Suppressor macrophage (primary cell): ENCODE data around the gene PABPC1L.

Experiments used
- DNase-seq, 4 experiments: peaks; one replicate each; pipeline ENCODE4 v3.0.0-alpha.2; 2020 to 2022

PABPC1L gene

GRCh38 chr20:44900231-44900854 lies 9.5 kb upstream of the PABPC1L start:
- DNase-seq: no peak

GRCh38 chr20:44901974-44902373 lies 7.9 kb upstream of the PABPC1L start:
- DNase-seq: no peak

GRCh38 chr20:44904377-44904776 lies 5.5 kb upstream of the PABPC1L start:
- DNase-seq: no peak

- DNase-seq: no peak
These were observed 631 bp upstream of the PABPC1L start for GRCh38 chr20:44908987-44909871.

- no peak for DNase-seq
These were observed 916 bp downstream of the PABPC1L start for GRCh38 chr20:44910690-44911262.

GRCh38 chr20:44911264-44911921 lies 1.5 kb downstream of the PABPC1L start:
- peak; percentile 56 to 76 (median 68) for DNase-seq

- DNase-seq: no peak
These were observed 2.3 kb downstream of the PABPC1L start for GRCh38 chr20:44912189-44912588.

- DNase-seq: no peak
These were observed 5.1 kb downstream of the PABPC1L start for GRCh38 chr20:44914924-44915323.

- DNase-seq: no peak
These were observed 6.7 kb downstream of the PABPC1L start for GRCh38 chr20:44916586-44916985.

GRCh38 chr20:44917399-44917798 lies 7.5 kb downstream of the PABPC1L start:
- DNase-seq: no peak

- DNase-seq: no peak
These were observed 8.5 kb downstream of the PABPC1L start for GRCh38 chr20:44918342-44918741.

GRCh38 chr20:44918761-44919160 lies 8.9 kb downstream of the PABPC1L start:
- no peak for DNase-seq

GRCh38 chr20:44921447-44921846 lies 11.6 kb downstream of the PABPC1L start:
- no peak for DNase-seq

- DNase-seq: no peak
These were observed 14.7 kb downstream of the PABPC1L start for GRCh38 chr20:44924541-44924940.

- no peak for DNase-seq
These were observed 18.7 kb downstream of the PABPC1L start for GRCh38 chr20:44928595-44928994.

- DNase-seq: no peak
These were observed 20.8 kb downstream of the PABPC1L start for GRCh38 chr20:44930517-44931168.

- no peak for DNase-seq
These were observed 22.1 kb downstream of the PABPC1L start for GRCh38 chr20:44931911-44932310.

GRCh38 chr20:44932916-44933315 lies 23.1 kb downstream of the PABPC1L start:
- DNase-seq: no peak

GRCh38 chr20:44936510-44936909 lies 26.6 kb downstream of the PABPC1L start:
- no peak for DNase-seq

- DNase-seq: no peak
These were observed 28.8 kb downstream of the PABPC1L start for GRCh38 chr20:44938637-44939036.

- no peak for DNase-seq
These were observed 31.3 kb downstream of the PABPC1L start for GRCh38 chr20:44941120-44941691.

GRCh38 chr20:44942264-44942973 lies 32.6 kb downstream of the PABPC1L start:
- no peak for DNase-seq
